ENCODE data around the gene CELA2B.

The CELA2B gene

GRCh38 chr1:15445390-15446122 lies 30.3 kb upstream of the CELA2B start:
- TF ChIP-seq, protein P1, sequence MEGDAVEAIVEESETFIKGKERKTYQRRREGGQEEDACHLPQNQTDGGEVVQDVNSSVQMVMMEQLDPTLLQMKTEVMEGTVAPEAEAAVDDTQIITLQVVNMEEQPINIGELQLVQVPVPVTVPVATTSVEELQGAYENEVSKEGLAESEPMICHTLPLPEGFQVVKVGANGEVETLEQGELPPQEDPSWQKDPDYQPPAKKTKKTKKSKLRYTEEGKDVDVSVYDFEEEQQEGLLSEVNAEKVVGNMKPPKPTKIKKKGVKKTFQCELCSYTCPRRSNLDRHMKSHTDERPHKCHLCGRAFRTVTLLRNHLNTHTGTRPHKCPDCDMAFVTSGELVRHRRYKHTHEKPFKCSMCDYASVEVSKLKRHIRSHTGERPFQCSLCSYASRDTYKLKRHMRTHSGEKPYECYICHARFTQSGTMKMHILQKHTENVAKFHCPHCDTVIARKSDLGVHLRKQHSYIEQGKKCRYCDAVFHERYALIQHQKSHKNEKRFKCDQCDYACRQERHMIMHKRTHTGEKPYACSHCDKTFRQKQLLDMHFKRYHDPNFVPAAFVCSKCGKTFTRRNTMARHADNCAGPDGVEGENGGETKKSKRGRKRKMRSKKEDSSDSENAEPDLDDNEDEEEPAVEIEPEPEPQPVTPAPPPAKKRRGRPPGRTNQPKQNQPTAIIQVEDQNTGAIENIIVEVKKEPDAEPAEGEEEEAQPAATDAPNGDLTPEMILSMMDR (IDR thresholded peaks at IDR 0.05; ENCODE audit: low read length, missing control alignments) = no peak
- H3K4me3 ChIP-seq (replicated peaks; ENCODE audit: low read depth, low read length) = no peak overlapping the region
- DNase-seq (ENCODE audit: low read depth) = no peak

- no peak overlapping the region for H3K4me3 ChIP-seq (replicated peaks; ENCODE audit: low read depth, low read length)
- DNase-seq (ENCODE audit: low read depth) = no peak
- TF ChIP-seq, protein P1 (IDR thresholded peaks at IDR 0.05; ENCODE audit: low read length, missing control alignments) = no peak
Measured at GRCh38 chr1:15446212-15446611, 29.7 kb upstream of the CELA2B start.

DNA sequence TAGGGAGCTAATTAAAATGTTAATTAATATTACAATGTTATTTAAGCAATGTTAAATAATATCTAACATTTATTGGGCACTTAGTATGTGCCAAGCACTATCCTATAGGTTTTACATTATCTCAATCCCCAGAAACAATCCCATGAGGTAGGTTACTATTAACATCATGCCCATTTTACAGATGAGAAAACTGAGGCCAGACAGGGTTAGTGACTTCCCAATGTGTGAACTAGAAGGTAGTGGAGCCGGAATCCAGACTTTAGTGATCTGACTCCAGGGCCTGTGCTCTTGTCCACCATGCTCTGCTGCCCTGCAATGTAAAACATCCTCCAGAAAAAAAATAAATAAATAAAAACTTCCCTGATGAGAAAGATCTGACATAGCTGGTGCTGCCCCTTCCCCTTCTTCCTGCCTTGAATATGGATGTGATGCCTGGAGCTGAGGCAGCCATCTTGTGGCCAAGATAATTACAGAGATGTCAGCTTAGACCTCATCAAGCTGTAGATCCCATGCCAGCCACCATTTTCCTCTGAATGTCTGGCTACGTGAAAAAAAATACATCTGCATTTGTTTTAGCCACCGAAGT lies 26.9 kb upstream of the CELA2B start:
- TF ChIP-seq, protein P1 (IDR thresholded peaks at IDR 0.05; ENCODE audit: low read length, missing control alignments) = no peak

GRCh38 chr1:15449567-15449966 lies 26.3 kb upstream of the CELA2B start:
- no peak overlapping the region for H3K4me3 ChIP-seq (replicated peaks; ENCODE audit: low read depth, low read length)
- no peak for DNase-seq (ENCODE audit: low read depth)
- TF ChIP-seq, protein P1 (IDR thresholded peaks at IDR 0.05; ENCODE audit: low read length, missing control alignments) = no peak

More for the DNA sequence above, 26.9 kb upstream of the CELA2B start:
- no peak for DNase-seq (ENCODE audit: low read depth)
- H3K4me3 ChIP-seq (replicated peaks; ENCODE audit: low read depth, low read length) = no peak overlapping the region

DNA sequence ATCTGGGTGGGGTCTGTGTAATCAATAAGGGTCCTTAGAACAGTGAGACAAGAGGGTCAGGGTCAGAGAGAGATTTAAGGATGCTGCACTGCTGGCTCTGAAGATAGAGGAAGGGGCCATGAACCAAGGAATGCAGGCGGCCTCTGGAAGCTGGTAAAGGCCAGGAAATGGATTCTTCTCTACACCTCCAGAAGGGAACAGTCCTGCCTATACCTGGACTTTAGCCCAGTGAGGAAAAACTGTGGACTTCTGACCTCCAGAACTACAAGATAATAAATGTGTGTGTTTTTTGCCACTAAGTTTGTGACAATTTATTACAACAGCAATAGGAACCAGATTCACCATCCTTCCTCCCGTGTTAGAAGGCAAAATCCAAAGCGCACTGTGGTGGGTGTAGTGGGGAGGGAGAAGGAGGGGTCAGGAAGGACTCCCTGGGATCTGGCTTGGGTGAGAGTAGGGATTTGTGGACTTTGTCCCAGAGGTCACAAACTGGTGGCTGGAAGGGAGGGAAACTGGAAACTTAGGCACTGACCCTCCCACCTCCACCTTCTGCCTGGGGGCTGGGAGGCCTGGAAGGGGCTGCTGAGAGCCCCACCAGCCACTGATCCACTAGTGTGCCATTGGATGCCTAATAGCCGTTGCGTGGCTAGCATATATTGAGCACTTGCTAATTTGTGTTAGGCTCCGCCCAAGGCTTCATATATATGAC lies 24.7 kb upstream of the CELA2B start:
- DNase-seq (ENCODE audit: low read depth) = no peak
- TF ChIP-seq, protein P1 (IDR thresholded peaks at IDR 0.05; ENCODE audit: low read length, missing control alignments) = no peak
- no peak overlapping the region for H3K4me3 ChIP-seq (replicated peaks; ENCODE audit: low read depth, low read length)

GRCh38 chr1:15452216-15452615 lies 23.7 kb upstream of the CELA2B start:
- DNase-seq (ENCODE audit: low read depth) = no peak
- TF ChIP-seq, protein P1 (IDR thresholded peaks at IDR 0.05; ENCODE audit: low read length, missing control alignments) = no peak
- no peak overlapping the region for H3K4me3 ChIP-seq (replicated peaks; ENCODE audit: low read depth, low read length)
